ENCODE measurements around the gene LEMD2. TPM values are rescaled to one million over a fixed set of nuclear protein-coding genes. Genes with fewer than 3 reads are reported as not detected.

Gene LEMD2
- total RNA-seq, 1 experiment from 2014 or later = 91.8 TPM

GRCh38 chr6:33815854-33816253, 26.9 kb upstream of the LEMD2 start:
- WGBS (ENCODE audit: extremely low coverage, insufficient read length, low lambda C conversion rate) = no CpG with 5 or more reads among the region's 1 CpG
- Histone ChIP-seq H2AK5ac (ENCODE audit: insufficient read length, low read length) (no peak overlapping the region), H2AFZ (ENCODE audit: low read length) (no peak overlapping the region), H3K9ac (ENCODE audit: extremely low read depth, insufficient read length, low read length) (no peak overlapping the region), H2BK120ac (ENCODE audit: low read depth, low read length, poor library complexity, severe bottlenecking) (no peak overlapping the region), H3K79me1 (ENCODE audit: insufficient read depth, low read depth, low read length, poor library complexity, severe bottlenecking) (no peaks in the 10 kb centered on the region), H3K79me2 (ENCODE audit: insufficient read depth, low read length) (no peaks in the 10 kb centered on the region), H3K27me3 (ENCODE audit: insufficient read depth, low read length) (no peaks in the 10 kb centered on the region), H3K9me3 (ENCODE audit: control insufficient read depth, low read depth, low read length) (no peaks in the 10 kb centered on the region), H2BK20ac (ENCODE audit: low read depth, low read length, poor library complexity, severe bottlenecking) (no peak overlapping the region), H3K27ac (ENCODE audit: insufficient read length, low read depth, low read length) (no peak overlapping the region), H4K5ac (ENCODE audit: insufficient read length, low read depth, low read length) (no peak overlapping the region), H2BK5ac (ENCODE audit: insufficient read length, low read length) (no peak overlapping the region), H2BK15ac (ENCODE audit: low read depth, low read length) (no peak overlapping the region), H4K8ac (replicated peaks; ENCODE audit: insufficient read length, low read depth, low read length) (no peak overlapping the region), H3K14ac (ENCODE audit: insufficient read depth, low read length) (no peak overlapping the region), H4K20me1 (ENCODE audit: control insufficient read depth, insufficient read depth, insufficient read length) (no peaks in the 10 kb centered on the region), H3T11ph (ENCODE audit: low read length) (no peak overlapping the region), H3K4me2 (ENCODE audit: insufficient read depth, insufficient read length, low read length) (no peak overlapping the region), H3K23ac (ENCODE audit: insufficient read length, low read depth, low read length) (no peak overlapping the region), H3K18ac (ENCODE audit: insufficient read length, low read depth, low read length) (no peak overlapping the region), H3K23me2 (ENCODE audit: insufficient read length, low read depth, low read length, poor library complexity, severe bottlenecking) (no peaks in the 10 kb centered on the region), H3K4ac (ENCODE audit: low read depth, low read length) (no peak overlapping the region), H2BK12ac (ENCODE audit: insufficient read length, low read depth, low read length) (no peak overlapping the region), H3K56ac (ENCODE audit: insufficient read length, low read depth, low read length) (no peak overlapping the region), H4K91ac (ENCODE audit: insufficient read length, low read depth, low read length) (no peak overlapping the region), H3K4me1 (ENCODE audit: insufficient read depth, low read length) (peaks cover 11% of the 10 kb centered on the region; the same call in 1 of the 2 replicates)
- DNase-seq = peak; percentile 84
- H3K36me3 Mint-ChIP-seq (ENCODE audit: insufficient read depth in 1 of 3, low read depth in 3 of 3) = no peaks in the 10 kb centered on the region
- H3K27me3 Mint-ChIP-seq (ENCODE audit: low read depth) = no peaks in the 10 kb centered on the region; the same call in 1 of the 2 replicates
- H3K9me3 Mint-ChIP-seq = no peaks in the 10 kb centered on the region; a peak in 2 of 5 replicates
- peak overlapping the region in 1 of 3 experiments; percentile 80; a peak in 2 of 7 replicates for H3K27ac Mint-ChIP-seq
- peaks cover 64 to 79% of the 10 kb centered on the region in 2 experiments for H3K4me1 Mint-ChIP-seq
- H3K4me3 Mint-ChIP-seq = no peak overlapping the region
- TF ChIP-seq CTCF (conservative IDR thresholded peaks at IDR 0.05) = no peak
